Esophagus squamous epithelium (tissue), 4 donors: ENCODE results near the gene AKAP11.

Experiments used
- POLR2A ChIP-seq, 4 donors: fragments of 450-650 bp; IDR thresholded peaks; one replicate each; pipeline ENCODE4 v1.6.1; 2017; ENCODE audit warnings: antibody characterized with exemption in 4 of 4, mild to moderate bottlenecking in 4 of 4, moderate library complexity in 3 of 4
- TF ChIP-seq, protein P1 (sequence below), 6 experiments: fragments of 450-650 bp in 4 of 6; fragments of 200-600 bp in 2 of 6; sonication (generic) in 2 of 6; IDR thresholded peaks; one replicate each; pipeline ENCODE4 v1.5.1; 2016 to 2019; ENCODE audit warnings: antibody characterized with exemption in 6 of 6, mild to moderate bottlenecking in 4 of 6, moderate library complexity in 4 of 6

DNA sequence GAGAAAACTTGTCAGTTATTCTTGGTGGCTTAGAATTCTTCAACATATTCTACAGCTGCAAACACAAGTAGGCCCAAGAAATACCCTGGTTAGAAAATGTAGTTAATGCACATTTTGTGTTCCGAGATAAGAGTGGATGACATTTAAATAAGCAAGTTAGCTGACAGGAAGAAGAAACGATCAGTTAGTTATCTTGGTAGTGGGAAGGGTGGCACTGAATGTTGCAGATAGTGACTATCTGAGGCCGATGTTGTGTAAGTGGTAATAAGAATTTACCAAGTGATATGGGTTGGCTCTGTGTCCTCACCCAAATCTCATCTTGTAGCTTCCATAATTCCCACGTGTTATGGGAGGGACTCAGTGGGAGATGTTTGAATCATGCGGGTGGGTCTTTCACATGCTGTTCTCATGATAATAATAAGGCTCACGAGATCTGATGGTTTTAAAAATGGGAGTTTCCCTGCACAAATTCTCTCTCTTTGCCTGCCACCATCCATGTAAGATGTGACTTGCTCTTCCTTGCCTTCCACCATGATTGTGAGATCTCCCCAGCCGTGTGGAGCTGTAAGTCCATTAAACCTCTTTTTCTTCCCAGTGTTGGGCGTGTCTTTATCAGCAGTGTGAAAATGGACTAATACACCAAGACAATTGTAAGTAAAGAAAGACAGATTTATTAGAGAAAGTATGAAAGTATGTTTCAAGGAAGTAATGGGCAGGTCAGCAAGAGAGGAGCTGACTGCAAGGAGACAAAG lies 10.9 kb upstream of the AKAP11 start:
- no peak for TF ChIP-seq POLR2A (IDR thresholded peaks at IDR 0.05)
- TF ChIP-seq, protein P1, sequence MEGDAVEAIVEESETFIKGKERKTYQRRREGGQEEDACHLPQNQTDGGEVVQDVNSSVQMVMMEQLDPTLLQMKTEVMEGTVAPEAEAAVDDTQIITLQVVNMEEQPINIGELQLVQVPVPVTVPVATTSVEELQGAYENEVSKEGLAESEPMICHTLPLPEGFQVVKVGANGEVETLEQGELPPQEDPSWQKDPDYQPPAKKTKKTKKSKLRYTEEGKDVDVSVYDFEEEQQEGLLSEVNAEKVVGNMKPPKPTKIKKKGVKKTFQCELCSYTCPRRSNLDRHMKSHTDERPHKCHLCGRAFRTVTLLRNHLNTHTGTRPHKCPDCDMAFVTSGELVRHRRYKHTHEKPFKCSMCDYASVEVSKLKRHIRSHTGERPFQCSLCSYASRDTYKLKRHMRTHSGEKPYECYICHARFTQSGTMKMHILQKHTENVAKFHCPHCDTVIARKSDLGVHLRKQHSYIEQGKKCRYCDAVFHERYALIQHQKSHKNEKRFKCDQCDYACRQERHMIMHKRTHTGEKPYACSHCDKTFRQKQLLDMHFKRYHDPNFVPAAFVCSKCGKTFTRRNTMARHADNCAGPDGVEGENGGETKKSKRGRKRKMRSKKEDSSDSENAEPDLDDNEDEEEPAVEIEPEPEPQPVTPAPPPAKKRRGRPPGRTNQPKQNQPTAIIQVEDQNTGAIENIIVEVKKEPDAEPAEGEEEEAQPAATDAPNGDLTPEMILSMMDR (IDR thresholded peaks at IDR 0.05): no peak
